ENCODE data around the gene LURAP1L. TPM values are rescaled to one million over a fixed set of nuclear protein-coding genes. Genes with fewer than 3 reads are reported as not detected.

Gene LURAP1L
- total RNA-seq, 1 donor from 2014 or later, result 1.6 TPM

- Histone ChIP-seq H3K9me3 (no peaks in the 10 kb centered on the region), H3K4me3 (no peak overlapping the region), H3K27ac (no peak overlapping the region), H3K4me1 (no peaks in the 10 kb centered on the region), H3K27me3 (no peaks in the 10 kb centered on the region), H3K36me3 (no peaks in the 10 kb centered on the region)
- TF ChIP-seq, protein P1, sequence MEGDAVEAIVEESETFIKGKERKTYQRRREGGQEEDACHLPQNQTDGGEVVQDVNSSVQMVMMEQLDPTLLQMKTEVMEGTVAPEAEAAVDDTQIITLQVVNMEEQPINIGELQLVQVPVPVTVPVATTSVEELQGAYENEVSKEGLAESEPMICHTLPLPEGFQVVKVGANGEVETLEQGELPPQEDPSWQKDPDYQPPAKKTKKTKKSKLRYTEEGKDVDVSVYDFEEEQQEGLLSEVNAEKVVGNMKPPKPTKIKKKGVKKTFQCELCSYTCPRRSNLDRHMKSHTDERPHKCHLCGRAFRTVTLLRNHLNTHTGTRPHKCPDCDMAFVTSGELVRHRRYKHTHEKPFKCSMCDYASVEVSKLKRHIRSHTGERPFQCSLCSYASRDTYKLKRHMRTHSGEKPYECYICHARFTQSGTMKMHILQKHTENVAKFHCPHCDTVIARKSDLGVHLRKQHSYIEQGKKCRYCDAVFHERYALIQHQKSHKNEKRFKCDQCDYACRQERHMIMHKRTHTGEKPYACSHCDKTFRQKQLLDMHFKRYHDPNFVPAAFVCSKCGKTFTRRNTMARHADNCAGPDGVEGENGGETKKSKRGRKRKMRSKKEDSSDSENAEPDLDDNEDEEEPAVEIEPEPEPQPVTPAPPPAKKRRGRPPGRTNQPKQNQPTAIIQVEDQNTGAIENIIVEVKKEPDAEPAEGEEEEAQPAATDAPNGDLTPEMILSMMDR (IDR thresholded peaks at IDR 0.05), result no peak
- no peak for DNase-seq (ENCODE audit: low spot score in 2 of 2)
- intact Hi-C loops (cut with DNase I), result no loop called here
Measured at GRCh38 chr9:12851341-12852090, 76.7 kb downstream of the LURAP1L start.

DNA sequence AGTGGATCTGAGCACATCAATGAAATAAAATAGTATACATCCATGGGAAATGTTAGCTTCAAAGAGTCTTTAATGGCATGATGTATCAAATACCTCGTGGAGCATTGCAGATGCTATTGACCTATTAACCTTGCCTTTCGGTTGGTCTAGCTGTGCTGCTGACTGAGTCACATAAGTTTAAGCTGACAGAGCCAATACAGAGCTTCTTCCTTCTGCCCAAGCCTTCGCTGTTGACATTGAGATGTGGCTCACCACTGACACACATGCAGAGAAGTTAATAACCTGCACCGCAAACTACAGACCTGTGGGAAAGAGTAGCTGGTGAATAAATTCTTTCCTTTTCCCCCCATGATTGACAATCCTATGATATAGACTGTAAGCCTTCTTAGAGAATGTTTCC is 78.2 kb downstream of the LURAP1L start:
- Histone ChIP-seq H3K36me3 (no peaks in the 10 kb centered on the region), H3K27ac (no peak overlapping the region), H3K9me3 (no peaks in the 10 kb centered on the region), H3K4me1 (no peaks in the 10 kb centered on the region), H3K4me3 (no peak overlapping the region), H3K27me3 (no peaks in the 10 kb centered on the region)
- TF ChIP-seq, protein P1 (IDR thresholded peaks at IDR 0.05), result no peak
- intact Hi-C loops (cut with DNase I), result no loop called here
- DNase-seq (ENCODE audit: low spot score in 2 of 2), result no peak

GRCh38 chr9:12854221-12854620 is 79.4 kb downstream of the LURAP1L start:
- TF ChIP-seq, protein P1 (IDR thresholded peaks at IDR 0.05), result no peak
- no peak for DNase-seq (ENCODE audit: low spot score in 2 of 2)
- H3K36me3 ChIP-seq, result no peaks in the 10 kb centered on the region
- intact Hi-C loops (cut with DNase I), result no loop called here
- H3K4me3 ChIP-seq, result no peak overlapping the region
- no peaks in the 10 kb centered on the region for H3K27me3 ChIP-seq
- no peaks in the 10 kb centered on the region for H3K4me1 ChIP-seq
- H3K9me3 ChIP-seq, result no peaks in the 10 kb centered on the region
- no peak overlapping the region for H3K27ac ChIP-seq

GRCh38 chr9:12855066-12855465 is 80.2 kb downstream of the LURAP1L start:
- Histone ChIP-seq H3K27me3 (no peaks in the 10 kb centered on the region), H3K4me3 (no peak overlapping the region), H3K27ac (no peak overlapping the region), H3K36me3 (no peaks in the 10 kb centered on the region), H3K9me3 (no peaks in the 10 kb centered on the region), H3K4me1 (no peaks in the 10 kb centered on the region)
- TF ChIP-seq, protein P1 (IDR thresholded peaks at IDR 0.05), result no peak
- DNase-seq (ENCODE audit: low spot score in 2 of 2), result no peak
- intact Hi-C loops (cut with DNase I), result no loop called here

DNA sequence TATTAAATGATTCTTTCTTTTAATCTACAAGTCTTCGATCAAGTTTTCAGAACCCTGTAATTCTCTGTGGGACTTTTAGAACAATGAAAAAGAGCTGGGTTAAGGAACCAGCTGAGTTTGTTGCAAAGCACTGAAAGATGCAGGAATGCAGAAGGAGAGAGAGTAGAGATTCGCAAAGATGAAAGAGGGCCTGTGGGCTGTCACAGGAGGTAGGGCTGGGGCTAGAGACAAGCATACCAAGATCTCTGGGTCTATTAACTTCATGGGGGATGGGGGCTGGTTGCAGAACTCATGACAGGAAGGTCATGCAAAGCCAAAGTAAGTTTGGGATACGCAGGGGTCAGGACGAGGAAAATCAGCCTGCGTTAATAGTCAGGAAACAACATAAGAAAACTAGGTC is 81.8 kb downstream of the LURAP1L start:
- no peaks in the 10 kb centered on the region for H3K9me3 ChIP-seq
- no peaks in the 10 kb centered on the region for H3K4me1 ChIP-seq
- DNase-seq (ENCODE audit: low spot score in 2 of 2), result no peak
- H3K27ac ChIP-seq, result no peak overlapping the region
- no peaks in the 10 kb centered on the region for H3K36me3 ChIP-seq
- H3K4me3 ChIP-seq, result no peak overlapping the region
- TF ChIP-seq, protein P1 (IDR thresholded peaks at IDR 0.05), result no peak
- no peaks in the 10 kb centered on the region for H3K27me3 ChIP-seq
- intact Hi-C loops (cut with DNase I), result no loop called here
